Activated CD4-positive, alpha-beta memory T cell treated with anti-CD3 and anti-CD28 coated beads for 36 hours (primary cell): ENCODE results near the gene ZBTB12. TPM values are rescaled to one million over a fixed set of nuclear protein-coding genes. Genes with fewer than 3 reads are reported as not detected.

Source experiments
- CTCF ChIA-PET: fragments of 350-600 bp; sonication (Branson Sonifier 250); formaldehyde crosslinking; loops from one replicate; lab custom pipeline; 2021; ENCODE audit warnings: antibody characterized with exemption, inconsistent platforms; lab: Charles Lee
- POLR2A ChIA-PET: fragments of 350-600 bp; sonication (Branson Sonifier 250); formaldehyde crosslinking; loops from one replicate; lab custom pipeline; 2021; ENCODE audit warnings: antibody characterized with exemption; lab: Charles Lee
- DNase-seq: peaks from one replicate; pipeline ENCODE4 v3.0.0-alpha.2; 2020
- H3K27ac Mint-ChIP-seq: one replicate; pipeline ENCODE4 v1.8.0; 2021; ENCODE audit warnings: mixed read lengths
- H3K27me3 Mint-ChIP-seq: one replicate; pipeline ENCODE4 v1.8.0; 2021; ENCODE audit warnings: mixed read lengths
- H3K36me3 Mint-ChIP-seq: one replicate; pipeline ENCODE4 v1.8.0; 2021; ENCODE audit warnings: mixed read lengths
- H3K4me1 Mint-ChIP-seq: one replicate; pipeline ENCODE4 v1.8.0; 2021; ENCODE audit warnings: low read depth, mixed read lengths
- H3K4me3 Mint-ChIP-seq: one replicate; pipeline ENCODE4 v1.8.0; 2021; ENCODE audit warnings: mild to moderate bottlenecking, mixed read lengths
- H3K9me3 Mint-ChIP-seq: one replicate; pipeline ENCODE4 v1.8.0; 2021; ENCODE audit warnings: mixed read lengths
- intact Hi-C: fragments of 100-400 bp; cut with micrococcal nuclease; formaldehyde crosslinking; loops from one replicate; pipeline ENCODE4 v1.15.1; 2023
- total RNA-seq, 2 experiments: library from RNA; stranded (reverse); gene quantifications; one replicate each; pipeline ENCODE4 v1.2.3, GENCODE V29; 2021

ZBTB12 gene
- total RNA-seq, 2 experiments from 2014 or later, result 1.8 to 2.0 TPM

DNA sequence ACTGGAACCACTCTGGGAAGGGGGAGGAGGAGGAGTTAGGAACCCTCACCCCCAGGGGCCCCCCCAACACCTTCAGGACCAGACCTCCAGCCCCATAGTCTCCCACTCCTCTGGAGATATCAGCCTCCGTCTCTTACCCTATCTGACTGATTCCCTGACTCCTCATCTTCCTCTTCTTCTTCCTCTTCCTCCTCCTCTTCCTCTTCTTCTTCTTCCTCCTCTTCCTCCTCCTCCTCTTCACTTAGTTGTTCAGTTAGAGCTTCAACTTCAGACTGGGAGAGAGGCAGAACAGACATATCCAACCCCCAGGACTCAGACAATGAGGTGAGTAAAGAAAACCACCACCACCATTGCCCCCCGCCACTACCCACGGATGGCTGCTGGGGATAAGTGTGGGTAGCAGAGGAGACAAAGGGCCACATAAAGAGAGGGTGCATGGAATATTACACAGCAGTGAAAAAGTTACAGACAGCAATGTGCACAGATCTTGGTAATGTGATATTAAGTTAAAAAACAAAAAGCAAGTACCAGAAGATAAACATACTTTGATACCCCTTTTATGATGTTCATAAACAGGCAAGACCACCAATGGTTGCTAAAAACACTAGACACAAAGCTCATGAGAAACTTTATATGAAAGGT lies 12.4 kb downstream of the ZBTB12 start:
- H3K27ac Mint-ChIP-seq, result no peak overlapping the region
- H3K36me3 Mint-ChIP-seq, result peaks cover 31% of the 10 kb centered on the region

DNA sequence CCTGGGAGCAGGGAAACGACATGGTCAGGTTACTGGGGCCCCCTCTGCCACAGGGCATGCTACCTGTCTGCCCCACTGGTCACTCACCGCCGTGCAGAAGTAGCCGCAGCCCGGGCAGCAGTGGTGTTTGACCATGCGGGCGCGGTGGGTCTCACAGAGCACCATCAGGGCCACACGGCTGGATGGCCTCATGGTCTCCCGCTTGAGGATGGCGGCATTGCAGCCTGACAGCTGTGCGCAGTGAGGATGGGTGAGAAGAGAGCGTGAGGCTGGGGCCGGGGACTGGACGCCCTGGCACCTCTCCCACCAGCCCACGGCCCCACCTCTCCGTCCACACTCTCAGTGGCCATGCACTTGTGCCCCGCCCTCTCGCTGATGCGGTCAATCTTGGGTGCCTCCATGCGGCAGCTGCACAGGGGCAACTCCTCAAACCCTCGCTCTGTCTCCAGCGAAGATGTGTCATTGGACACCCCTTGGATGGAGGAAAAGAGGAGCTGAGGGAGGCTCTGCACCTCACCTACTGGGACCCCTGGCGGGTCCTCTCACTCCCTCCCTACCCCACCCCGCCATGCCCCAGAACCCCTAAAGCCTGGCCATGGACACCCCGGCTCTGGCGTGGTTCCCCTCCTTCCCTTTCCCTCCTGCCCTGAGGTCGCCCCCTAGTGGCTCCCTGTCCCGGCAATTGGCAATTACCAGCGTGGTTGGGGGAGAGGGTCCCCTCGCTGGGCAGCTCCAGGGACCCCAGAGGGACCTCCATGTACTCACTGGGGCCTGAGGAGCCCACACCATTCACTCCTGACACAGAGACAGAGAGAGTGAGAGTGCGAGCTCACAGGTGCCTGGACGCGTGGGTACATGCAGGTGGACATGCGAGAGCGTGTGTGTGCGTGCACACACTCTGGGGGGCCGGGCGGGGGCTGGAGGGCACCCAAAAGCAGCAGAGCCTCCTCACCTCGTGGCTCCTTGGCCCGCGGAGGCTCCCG lies 13.3 kb downstream of the ZBTB12 start:
- Mint-ChIP-seq H3K4me1 (no peaks in the 10 kb centered on the region), H3K9me3 (no peaks in the 10 kb centered on the region), H3K27ac (no peak overlapping the region), H3K4me3 (no peak overlapping the region), H3K36me3 (peaks cover 38% of the 10 kb centered on the region), H3K27me3 (no peaks in the 10 kb centered on the region)
- intact Hi-C loops, result no loop called here
- CTCF ChIA-PET, result interaction anchor here (1.7 to 2.4 kb wide), 2 partner anchors 10 to 198 kb away, joined by 6 to 9 read pairs; partner anchors contain the start of gene EHMT2
- DNase-seq, result no peak
- POLR2A ChIA-PET, result interaction anchor here (0.5 kb wide), 1 partner anchor 50 kb away, joined by 3 read pairs; no protein-coding TSS in a partner anchor

More for the DNA sequence above, 12.4 kb downstream of the ZBTB12 start:
- no peaks in the 10 kb centered on the region for H3K4me1 Mint-ChIP-seq
- no peaks in the 10 kb centered on the region for H3K9me3 Mint-ChIP-seq
- POLR2A ChIA-PET, result no interaction called here
- no peaks in the 10 kb centered on the region for H3K27me3 Mint-ChIP-seq
- no peak overlapping the region for H3K4me3 Mint-ChIP-seq
- no peak for DNase-seq
- intact Hi-C loops, result no loop called here
- CTCF ChIA-PET, result interaction anchor here (0.6 to 2.4 kb wide), 5 partner anchors 9 to 199 kb away, joined by 3 to 9 read pairs (median 4); partner anchors contain the start of genes EHMT2 and ZBTB12

DNA sequence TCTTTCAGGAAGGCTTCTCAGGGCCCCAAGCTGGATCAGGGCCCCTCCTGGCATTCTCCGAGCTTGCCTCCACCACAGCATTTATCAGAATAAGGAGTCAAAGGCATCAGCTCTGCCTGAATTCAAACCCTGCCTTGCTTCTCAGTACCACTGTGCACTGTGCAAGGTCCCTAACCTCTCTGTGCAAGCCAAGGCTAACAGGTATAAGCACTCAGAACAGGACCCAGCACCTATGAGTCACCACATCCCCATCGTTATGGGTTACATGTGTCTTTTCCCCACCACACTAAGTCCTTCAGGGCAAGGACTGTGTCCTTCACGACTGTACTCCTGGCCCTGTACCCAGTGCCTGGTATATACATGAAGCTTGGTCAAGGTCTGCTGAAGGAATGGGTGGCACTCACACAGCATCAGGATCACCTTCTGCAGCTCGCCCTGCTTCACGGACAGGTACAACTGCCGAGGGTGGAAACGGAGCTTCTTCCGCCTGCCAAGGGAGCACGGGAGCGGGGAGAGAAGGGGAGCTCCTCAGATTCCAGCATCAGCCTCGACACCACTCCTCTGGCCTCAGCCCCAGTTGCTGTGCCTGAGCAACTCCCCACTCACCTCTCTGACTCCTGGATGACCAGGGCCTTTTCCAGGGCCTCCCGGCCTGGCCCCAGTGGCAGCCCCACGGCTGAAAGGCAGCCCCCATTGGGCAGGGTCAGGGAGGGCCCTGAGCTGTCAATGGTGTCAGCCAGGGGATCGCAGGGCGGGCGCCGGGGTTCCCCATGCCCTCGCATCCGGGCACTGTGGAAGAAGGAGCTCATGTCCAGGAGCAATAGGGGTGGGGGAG lies 14.5 kb downstream of the ZBTB12 start:
- Mint-ChIP-seq H3K36me3 (peaks cover 42% of the 10 kb centered on the region), H3K4me1 (no peaks in the 10 kb centered on the region), H3K4me3 (no peak overlapping the region), H3K9me3 (no peaks in the 10 kb centered on the region), H3K27me3 (no peaks in the 10 kb centered on the region), H3K27ac (no peak overlapping the region)
- CTCF ChIA-PET, result no interaction called here
- POLR2A ChIA-PET, result interaction anchor here (0.5 to 1.1 kb wide), 3 partner anchors 49 to 71 kb away, joined by 3 read pairs; no protein-coding TSS in a partner anchor
- intact Hi-C loops, result no loop called here
- DNase-seq, result no peak

DNA sequence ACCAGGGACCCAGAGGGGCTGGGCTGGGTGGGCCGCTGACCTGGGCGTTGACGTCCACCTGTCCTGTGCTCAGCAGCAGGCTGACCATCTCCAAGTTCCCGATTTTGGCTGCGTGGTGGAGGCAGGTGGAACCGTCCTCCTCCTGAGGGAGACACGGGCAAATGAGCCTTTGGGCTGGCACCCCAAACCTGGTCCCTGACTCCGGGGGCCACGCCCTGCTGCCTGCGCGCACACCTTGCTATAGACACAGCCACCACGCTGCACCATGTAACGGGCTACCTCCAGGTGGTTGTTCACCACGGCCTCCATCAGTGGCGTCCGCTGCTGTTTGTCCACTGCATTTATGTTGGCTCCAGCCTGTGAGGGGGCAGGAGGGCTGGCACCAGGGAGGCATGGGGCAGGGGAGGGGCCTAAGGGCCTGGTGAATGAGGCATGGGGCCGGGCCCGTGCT lies 15.3 kb downstream of the ZBTB12 start:
- DNase-seq, result no peak

DNA sequence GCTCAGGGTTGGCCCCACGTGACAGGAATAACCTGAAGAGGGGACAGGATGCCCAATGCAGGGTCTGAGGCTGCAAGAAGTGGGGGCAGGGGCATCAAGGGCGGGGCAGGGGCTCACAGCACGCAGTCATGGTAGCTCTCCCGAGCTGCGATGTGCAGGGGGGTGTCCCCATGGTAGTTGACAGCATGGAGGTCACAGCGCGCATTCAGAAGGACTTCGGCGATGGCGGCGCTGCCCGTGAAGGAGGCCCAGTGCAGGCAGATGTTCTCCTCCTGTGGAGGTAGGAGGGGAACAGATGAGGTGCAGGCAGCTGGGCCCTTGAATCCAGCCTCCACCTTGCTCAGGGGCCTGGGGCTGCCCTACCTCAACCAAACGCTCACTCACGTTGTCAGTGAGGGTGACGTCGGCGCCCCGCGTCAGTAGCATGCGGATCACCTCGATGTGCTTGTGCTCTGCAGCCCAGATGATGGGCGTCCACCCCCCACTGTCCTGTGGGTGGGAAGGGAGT lies 17.3 kb downstream of the ZBTB12 start:
- intact Hi-C loops, result no loop called here
- Mint-ChIP-seq H3K27ac (no peak overlapping the region), H3K4me1 (no peaks in the 10 kb centered on the region), H3K36me3 (peaks cover 44% of the 10 kb centered on the region), H3K4me3 (no peak overlapping the region), H3K27me3 (no peaks in the 10 kb centered on the region), H3K9me3 (no peaks in the 10 kb centered on the region)
- CTCF ChIA-PET, result no interaction called here
- POLR2A ChIA-PET, result no interaction called here
- no peak for DNase-seq

More for the DNA sequence above, 15.3 kb downstream of the ZBTB12 start:
- ChIA-PET CTCF (no interaction called here), POLR2A (no interaction called here)
- intact Hi-C loops, result no loop called here
- H3K9me3 Mint-ChIP-seq, result no peaks in the 10 kb centered on the region
- no peaks in the 10 kb centered on the region for H3K4me1 Mint-ChIP-seq
- H3K4me3 Mint-ChIP-seq, result no peak overlapping the region
- H3K27me3 Mint-ChIP-seq, result no peaks in the 10 kb centered on the region
- peaks cover 41% of the 10 kb centered on the region for H3K36me3 Mint-ChIP-seq
- no peak overlapping the region for H3K27ac Mint-ChIP-seq

DNA sequence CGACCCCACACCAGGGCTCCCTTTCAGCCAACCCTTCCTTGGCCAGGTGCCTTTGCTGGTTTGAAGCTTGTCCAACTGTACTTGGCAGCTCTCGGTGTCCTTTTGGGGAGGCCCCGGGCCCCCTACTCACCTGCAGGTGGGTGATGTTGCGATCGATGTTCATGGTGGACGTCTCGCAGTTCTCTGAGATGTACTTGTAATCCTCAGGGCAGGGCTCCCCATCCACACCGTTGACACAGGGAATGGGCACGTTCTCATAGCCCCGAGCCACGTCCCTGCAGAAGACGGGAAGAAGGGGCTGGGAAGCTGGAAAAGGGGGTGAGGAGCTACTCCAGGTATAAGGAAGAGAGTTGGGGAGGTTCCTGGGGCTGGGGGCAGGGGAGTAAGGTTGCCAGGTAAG lies 18.2 kb downstream of the ZBTB12 start:
- intact Hi-C loops, result no loop called here
- Mint-ChIP-seq H3K9me3 (no peaks in the 10 kb centered on the region), H3K4me1 (no peaks in the 10 kb centered on the region), H3K27me3 (no peaks in the 10 kb centered on the region), H3K36me3 (peaks cover 43% of the 10 kb centered on the region), H3K27ac (no peak overlapping the region), H3K4me3 (no peak overlapping the region)
- DNase-seq, result no peak
- ChIA-PET CTCF (no interaction called here), POLR2A (interaction anchor here (0.6 kb wide), 1 partner anchor 39 kb away, joined by 3 read pairs; no protein-coding TSS in a partner anchor)

DNA sequence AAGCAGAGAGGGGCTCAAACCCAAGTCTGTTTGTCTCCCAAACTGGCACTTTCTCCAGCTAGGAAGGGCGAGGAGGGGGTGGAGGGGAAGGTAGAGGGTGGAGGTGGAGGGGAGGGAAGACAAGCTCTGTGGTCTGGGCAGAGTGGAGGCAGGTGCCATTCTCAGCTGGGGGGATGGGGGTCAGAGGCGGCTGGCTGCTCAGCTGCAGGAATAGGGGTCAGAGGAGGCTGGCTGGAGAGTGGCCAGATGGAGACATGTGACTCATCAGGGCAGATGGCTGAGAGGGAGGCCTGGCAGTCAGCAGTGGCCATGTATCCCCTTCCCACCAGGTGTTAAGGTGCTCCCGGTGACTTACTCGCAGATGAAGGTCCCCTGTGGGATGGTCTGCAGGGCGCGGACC lies 19.5 kb downstream of the ZBTB12 start:
- Mint-ChIP-seq H3K36me3 (peaks cover 41% of the 10 kb centered on the region), H3K9me3 (no peaks in the 10 kb centered on the region), H3K27me3 (no peaks in the 10 kb centered on the region)

DNA sequence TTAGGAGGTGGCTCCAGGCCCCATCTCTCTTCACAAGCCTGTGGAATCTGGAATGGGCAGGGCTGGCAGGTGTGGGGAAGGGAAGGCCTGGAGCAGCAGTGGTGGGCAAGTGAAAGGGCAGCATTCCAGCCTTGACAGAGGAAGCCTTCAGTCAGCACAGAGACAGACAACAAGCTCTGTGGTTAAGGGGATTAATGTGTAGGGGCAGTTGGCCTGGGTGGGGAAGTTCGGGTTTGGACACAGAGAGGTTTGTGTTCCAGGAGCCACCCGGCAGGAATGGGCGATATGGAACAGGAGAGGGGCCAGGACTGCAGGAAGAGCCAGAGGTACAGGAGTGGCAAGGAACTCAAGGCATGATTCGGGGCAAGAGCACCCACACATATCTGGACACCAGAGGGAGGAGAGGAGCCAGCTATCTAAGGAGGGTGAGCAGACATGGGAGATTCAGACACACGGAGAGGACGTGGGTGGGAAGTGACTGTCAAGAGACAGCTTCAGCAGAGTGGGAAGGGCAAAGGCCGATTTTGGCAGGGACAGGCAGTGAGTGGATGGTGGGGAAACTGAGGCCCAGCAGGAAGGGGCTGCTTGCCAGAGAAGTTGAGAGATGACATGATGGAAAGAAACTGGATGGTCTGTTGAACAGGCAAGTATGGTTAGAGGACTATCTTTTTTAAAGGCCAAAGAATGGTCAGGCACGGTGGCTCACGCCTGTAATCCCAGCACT lies 20.6 kb downstream of the ZBTB12 start:
- Mint-ChIP-seq H3K4me3 (no peak overlapping the region), H3K27me3 (no peaks in the 10 kb centered on the region), H3K36me3 (peaks cover 40% of the 10 kb centered on the region), H3K9me3 (no peaks in the 10 kb centered on the region), H3K4me1 (no peaks in the 10 kb centered on the region), H3K27ac (no peak overlapping the region)
- DNase-seq, result no peak
- ChIA-PET CTCF (interaction anchor here (1.7 kb wide), 1 partner anchor 112 kb away, joined by 4 read pairs; no protein-coding TSS in a partner anchor), POLR2A (no interaction called here)
- intact Hi-C loops, result no loop called here

More for the DNA sequence above, 19.5 kb downstream of the ZBTB12 start:
- Mint-ChIP-seq H3K27ac (no peak overlapping the region), H3K4me1 (no peaks in the 10 kb centered on the region), H3K4me3 (no peak overlapping the region)
- intact Hi-C loops, result no loop called here
- ChIA-PET POLR2A (no interaction called here), CTCF (interaction anchor here (1.7 kb wide), 1 partner anchor 113 kb away, joined by 4 read pairs; no protein-coding TSS in a partner anchor)
- no peak for DNase-seq

DNA sequence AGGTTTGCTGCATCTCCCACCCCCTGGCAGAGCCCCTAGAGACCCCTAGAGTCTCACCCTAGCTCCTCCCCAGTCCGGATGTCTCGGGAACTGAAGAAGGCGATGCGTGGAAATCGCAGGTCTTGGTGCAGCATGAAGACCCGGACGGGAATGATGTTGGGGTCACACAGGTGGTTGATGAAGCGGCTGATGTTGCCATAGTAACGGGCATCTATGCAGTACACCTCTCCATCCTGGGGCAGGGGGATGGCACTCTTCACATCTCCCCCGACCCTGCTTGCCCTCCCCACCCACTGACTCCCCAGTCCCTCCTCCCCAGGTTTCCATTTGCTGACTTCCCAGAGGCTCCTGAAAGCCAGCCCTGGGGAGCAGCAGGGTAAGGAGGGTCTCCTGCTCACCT lies 21.3 kb downstream of the ZBTB12 start:
- POLR2A ChIA-PET, result no interaction called here

DNA sequence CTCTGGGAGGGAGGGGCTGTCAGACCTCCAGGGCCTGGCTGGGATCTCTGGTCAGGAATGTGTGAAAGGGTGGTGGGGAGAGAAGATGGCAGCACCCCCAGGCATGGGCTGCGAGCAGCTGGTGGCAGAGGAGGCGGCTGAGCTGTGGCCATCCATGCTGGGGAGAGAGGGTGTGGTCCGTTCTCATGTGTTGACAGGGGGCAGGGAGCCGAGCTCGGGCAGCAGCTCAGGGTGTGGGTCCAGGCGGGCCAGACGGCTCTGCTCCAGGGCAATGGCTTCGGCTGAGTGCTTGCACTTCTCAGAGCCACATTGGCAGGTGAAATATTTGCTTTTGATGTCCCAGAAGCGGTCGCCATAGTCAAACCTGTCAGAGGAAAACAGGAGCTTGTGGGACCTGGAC lies 22.0 kb downstream of the ZBTB12 start:
- Mint-ChIP-seq H3K4me1 (no peaks in the 10 kb centered on the region), H3K9me3 (no peaks in the 10 kb centered on the region), H3K4me3 (no peak overlapping the region), H3K36me3 (peaks cover 31% of the 10 kb centered on the region), H3K27ac (no peak overlapping the region), H3K27me3 (no peaks in the 10 kb centered on the region)
- no peak for DNase-seq
- intact Hi-C loops, result no loop called here
- POLR2A ChIA-PET, result no interaction called here
- CTCF ChIA-PET, result no interaction called here

More for the DNA sequence above, 21.3 kb downstream of the ZBTB12 start:
- no peak overlapping the region for H3K4me3 Mint-ChIP-seq
- H3K9me3 Mint-ChIP-seq, result no peaks in the 10 kb centered on the region
- no peak overlapping the region for H3K27ac Mint-ChIP-seq
- no peaks in the 10 kb centered on the region for H3K4me1 Mint-ChIP-seq
- H3K27me3 Mint-ChIP-seq, result no peaks in the 10 kb centered on the region
- DNase-seq, result no peak
- intact Hi-C loops, result no loop called here
- peaks cover 35% of the 10 kb centered on the region for H3K36me3 Mint-ChIP-seq
- CTCF ChIA-PET, result no interaction called here

DNA sequence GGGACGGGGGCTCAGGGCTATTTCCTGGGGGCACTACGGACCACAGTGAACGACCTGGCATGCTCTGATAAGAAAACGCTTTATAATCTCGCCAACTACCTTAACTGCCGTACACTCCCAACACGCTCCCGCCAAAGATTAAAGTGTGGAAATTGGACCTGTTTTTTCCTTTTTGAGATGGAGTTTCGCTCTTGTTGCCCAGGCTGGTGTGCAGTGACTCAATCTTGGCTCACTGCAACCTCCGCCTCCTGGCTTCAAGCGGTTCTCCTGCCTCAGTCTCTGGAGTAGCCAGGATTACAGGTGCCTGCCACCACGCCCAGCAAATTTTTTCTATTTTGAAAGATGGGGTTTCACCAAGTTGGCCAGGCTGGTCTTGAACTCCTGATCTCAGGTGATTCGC lies 22.7 kb downstream of the ZBTB12 start:
- Mint-ChIP-seq H3K9me3 (no peaks in the 10 kb centered on the region), H3K4me3 (no peak overlapping the region), H3K27ac (no peak overlapping the region), H3K27me3 (no peaks in the 10 kb centered on the region), H3K36me3 (peaks cover 29% of the 10 kb centered on the region), H3K4me1 (no peaks in the 10 kb centered on the region)
- intact Hi-C loops, result no loop called here
- CTCF ChIA-PET, result no interaction called here
- DNase-seq, result no peak
- POLR2A ChIA-PET, result no interaction called here
